HG03354 (cell line): ENCODE measurements around the gene S100G.
"Not testable (repeated sequence)": the region's sequence is repeated elsewhere in the genome, so short reads cannot be mapped to it uniquely, and the experiment has no call there.

Experiments used
- ATAC-seq: cut with Tn5 transposase; IDR thresholded peaks from one replicate; pipeline ENCODE4 v1.9.1; 2021; ENCODE audit warnings: mild to moderate bottlenecking; ENCODE audit not compliant: unreplicated experiment, poor library complexity, severe bottlenecking

The S100G gene, protein sequence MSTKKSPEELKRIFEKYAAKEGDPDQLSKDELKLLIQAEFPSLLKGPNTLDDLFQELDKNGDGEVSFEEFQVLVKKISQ

DNA sequence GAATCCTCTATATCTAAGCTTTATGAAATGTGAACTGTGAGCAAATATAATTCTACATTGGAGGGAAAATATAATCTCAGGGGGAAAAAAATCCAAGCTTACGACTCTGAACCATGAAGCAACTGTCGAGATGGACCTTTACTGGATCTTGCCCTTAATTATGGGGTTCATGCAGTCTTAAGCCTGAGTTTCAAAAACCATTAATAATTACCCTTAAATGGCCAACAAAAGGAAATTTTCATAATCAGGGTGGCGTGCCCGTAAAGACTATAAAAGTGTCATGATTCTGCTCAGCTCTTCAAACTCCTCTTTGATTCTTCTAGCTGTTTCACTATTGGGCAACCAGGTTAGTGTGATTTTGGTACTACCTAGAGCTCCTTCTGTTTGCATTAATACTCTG lies at the start of gene S100G:
Gene S100G, plus strand, starts transcription at position 301 of the 400 bp plus-strand sequence. CDS start 849 bp downstream, outside the sequence.
- ATAC-seq = no peak

DNA sequence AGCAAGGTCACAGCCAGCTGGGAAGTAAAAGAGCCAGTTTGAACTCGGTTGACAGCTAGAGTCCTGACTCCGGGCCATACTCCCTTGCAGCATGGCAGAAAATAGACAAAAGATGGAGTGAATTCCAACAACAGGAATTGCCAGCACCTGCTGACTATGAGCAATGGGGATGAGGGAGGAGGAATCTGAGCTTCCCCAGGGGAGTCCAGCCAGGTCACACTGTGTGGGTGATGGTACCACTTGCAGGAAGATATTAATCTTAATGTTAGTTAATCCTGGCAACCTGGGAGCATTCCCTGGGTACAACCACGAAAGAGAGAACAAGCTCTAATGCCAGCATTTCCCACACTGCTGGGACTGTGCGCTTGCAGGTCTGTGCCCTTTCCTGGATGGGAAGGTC lies 48.1 kb upstream of the S100G start:
- ATAC-seq = no peak

DNA sequence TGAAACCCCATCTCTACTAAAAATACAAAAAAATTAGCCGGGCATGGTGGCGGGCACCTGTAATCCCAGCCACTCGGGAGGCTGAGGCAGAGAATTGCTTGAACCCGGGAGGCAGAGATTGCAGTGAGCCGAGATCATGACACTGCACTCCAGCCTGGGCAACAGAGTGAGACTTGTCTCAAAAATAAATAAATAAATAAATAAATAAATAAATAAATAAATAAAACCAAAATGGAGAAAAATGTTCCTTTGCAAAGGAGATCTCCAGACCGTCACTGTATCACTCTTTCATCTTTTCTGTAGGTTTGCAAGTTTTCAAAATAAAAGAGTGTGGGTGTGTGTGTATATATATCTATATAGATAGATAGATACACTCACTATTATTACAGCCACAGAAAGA lies 46.7 kb upstream of the S100G start:
- ATAC-seq = not testable (repeated sequence)

- no peak for ATAC-seq
These were observed 46.1 kb upstream of the S100G start for GRCh38 chrX:16603822-16604221.

GRCh38 chrX:16604337-16604736 lies 45.6 kb upstream of the S100G start:
- no peak for ATAC-seq

DNA sequence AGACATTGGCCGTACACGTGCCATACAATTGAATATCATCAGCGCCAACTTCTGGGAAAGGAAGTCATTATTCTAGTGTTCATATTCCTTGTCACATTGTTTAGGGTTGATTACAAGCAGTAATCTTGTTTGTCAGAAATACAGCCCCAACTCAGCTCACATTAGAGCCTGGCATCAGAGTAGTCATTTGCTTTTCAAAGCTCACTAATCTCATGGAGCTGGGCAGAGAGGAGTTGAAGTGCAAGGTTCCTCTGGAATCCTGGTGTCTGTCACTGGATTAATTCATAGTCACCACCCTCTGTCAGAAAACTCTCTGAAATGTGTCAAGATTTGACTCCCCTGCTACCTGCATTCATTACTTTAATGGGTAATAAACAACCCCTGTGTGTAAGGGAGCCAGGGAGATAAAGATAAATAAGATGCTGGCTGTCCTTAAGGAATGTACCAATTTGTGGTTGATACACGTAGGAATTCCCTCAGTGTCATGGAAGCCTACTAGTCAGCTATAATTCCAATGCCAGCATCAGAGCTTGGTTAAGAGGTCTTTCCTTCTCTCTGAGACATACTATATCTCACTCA lies 43.7 kb upstream of the S100G start:
- ATAC-seq = no peak

DNA sequence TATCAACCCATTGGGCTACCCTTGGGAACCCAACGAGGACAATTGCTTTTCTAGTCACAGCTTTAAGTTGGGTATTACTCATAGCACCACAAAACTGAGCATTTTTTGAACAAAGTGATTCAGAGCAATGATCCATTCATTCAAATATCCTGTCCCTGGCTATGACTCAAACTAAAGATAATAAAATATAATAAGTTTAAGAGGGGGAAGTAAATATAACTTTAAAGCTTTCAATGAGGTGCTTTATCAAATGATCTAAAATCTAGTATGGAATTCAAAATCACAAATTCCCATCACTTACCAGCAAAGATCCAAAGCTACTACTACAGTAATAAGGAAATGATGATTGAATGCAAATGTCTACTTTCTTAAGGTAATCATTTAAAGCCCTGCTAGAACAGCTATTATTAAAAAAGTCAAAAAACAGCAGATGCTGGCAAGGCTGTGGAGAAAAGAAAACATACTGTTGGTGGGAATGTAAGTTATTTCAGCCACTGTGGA lies 39.8 kb upstream of the S100G start:
- no peak for ATAC-seq

DNA sequence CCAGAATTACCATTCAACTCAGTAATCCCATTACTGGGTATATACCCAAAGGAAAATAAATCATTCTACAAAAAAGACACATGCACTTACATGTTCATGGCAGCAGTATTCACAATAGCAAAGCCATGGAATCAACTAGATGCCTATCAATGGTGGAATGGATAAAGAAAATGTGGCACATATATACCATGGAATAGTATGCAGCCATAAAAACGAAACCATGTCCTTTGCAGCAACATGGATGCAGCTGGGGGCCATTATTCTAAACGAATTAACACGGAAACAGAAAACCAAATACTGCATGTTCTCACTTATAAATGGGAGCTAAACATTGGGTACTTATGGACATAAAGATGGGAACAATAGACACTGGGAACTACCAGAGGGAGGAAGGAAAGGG lies 39.3 kb upstream of the S100G start:
- ATAC-seq = not testable (repeated sequence)

GRCh38 chrX:16612257-16612897 lies 37.6 kb upstream of the S100G start:
- no peak for ATAC-seq

GRCh38 chrX:16617382-16617781 lies 32.6 kb upstream of the S100G start:
- ATAC-seq = no peak

DNA sequence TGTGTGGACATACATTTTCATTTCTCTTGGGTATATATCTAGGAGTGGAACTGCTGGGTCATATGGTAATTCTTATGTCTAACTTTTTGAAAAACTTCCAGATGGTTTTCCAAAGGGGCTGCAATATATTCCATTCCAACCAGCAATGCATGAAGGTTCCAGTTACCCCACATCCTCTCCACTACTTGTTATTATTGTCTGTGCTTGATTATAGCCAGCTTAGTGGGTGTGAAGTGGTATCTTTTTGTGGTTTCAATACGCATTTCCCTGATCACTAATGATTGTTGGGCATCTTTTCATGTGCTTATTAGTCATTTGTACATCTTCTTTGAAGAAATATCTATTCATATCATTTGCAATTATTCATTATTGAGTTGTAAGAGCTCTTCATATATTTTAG lies 31.5 kb upstream of the S100G start:
- no peak for ATAC-seq

DNA sequence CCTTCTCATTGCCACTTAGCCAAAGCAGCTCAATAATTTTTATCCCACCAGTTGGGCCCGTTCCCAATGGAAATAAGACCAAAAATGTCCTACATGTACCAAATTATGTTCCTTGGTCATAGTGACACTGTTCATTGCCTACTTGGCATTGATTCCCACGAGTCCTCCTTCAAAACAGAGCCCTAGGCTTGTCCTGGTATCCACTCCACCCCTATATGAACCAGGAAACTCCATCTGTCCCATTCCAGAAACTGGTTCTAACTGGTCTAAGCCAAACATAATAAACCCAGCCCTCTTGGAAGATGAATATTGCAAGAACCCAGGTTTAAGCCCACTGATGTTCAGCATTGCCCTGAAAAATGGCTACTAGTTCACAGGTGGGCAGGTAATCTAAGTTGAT lies 30.9 kb upstream of the S100G start:
- no peak for ATAC-seq

DNA sequence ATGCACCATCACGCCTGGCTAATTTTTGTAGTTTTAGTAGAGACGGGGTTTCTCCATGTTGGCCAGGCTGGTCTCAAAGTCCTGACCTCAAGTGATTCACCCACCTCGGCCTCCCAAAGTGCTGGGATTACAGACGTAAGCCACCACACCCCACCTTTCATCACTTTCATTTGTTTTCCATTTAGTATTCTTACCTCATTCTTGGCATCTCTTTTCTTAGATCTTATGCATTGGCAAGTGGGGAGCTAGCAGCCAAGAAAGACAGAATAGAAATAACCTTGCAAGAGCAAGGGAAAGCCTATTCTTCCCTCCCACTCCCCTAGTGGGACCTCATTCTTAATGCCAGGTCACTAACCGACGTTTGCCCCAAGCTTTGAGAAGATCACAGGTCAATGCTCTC lies 21.4 kb upstream of the S100G start:
- not testable (repeated sequence) for ATAC-seq

DNA sequence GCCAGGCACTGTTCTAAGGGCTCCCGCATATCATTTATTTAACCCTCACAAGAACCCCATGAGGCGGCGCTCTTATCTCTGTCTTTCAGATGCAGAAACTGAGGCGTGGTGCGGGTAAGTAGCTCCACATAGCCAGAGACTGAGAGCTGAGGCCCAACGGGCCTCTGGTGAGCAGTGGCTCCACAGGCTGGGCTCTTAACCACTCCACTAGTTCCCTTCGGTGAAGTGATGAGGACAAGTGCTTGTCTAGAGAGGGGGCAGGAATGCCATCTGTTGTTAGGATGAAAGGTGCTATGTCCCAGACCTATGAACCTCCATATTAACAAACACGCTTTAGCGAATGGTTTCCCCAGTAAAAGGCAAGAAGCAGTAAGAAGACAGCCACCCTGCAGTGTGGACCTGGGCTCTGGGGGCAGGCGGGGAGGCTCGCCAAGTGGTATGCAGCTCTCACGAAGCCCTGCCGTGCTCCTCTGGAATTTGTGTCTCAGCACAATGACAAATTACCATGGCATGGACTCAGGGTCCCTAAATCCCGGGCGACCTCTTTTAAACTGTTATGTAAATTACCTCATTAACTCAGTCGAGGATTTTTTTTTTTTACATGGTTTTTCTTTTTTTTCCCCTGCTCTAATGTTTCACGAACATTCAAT lies 20.9 kb upstream of the S100G start:
- no peak for ATAC-seq

- ATAC-seq = no peak
These were observed 20.0 kb upstream of the S100G start for GRCh38 chrX:16629909-16630308.

GRCh38 chrX:16633754-16634153 lies 16.2 kb upstream of the S100G start:
- ATAC-seq = no peak

GRCh38 chrX:16635040-16635439 lies 14.9 kb upstream of the S100G start:
- no peak for ATAC-seq

DNA sequence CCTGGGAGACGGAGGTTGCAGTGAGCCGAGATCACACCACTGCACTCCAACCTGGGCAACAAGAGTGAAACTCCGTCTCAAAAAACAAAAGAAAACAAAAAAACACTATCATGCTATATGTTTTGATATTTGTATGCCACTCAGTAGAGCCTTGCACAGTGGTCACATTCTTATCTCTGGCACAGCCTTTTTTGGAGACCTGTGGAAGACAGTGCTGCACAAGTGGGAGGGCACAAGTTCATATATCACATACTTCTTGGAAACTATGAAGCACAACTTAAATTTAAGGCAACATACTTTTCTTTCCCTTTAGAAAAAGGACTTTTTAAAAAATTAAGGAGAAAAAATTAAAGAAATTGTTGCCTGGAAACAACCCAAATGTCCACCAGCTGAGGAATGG lies 14.4 kb upstream of the S100G start:
- no peak for ATAC-seq

DNA sequence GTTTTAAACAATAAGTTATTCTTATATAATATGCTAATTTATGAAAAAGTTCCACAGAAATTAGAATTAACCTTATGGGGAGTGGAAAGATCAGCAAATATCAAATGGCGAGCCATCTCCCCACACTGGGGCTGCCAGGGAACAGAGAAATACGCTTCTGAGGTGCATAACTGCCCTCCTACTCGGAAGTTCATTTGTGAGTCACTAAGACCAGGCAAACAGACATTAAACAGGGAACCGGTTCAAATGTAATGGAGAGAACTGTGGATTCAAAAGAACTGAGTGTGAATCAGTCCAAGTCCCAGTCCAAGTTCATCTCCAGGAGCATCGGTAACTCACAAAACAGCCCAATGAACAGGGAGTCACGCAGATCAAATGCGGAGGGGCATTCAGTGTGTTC lies 11.4 kb upstream of the S100G start:
- ATAC-seq = no peak

- ATAC-seq = no peak
These were observed 10.0 kb upstream of the S100G start for GRCh38 chrX:16639966-16640365.

- no peak for ATAC-seq
These were observed 9.1 kb upstream of the S100G start for GRCh38 chrX:16640823-16641222.
